GM18520 (cell line): ENCODE measurements around the gene PPM1L.
"Not testable (repeated sequence)": the region's sequence is repeated elsewhere in the genome, so short reads cannot be mapped to it uniquely, and the experiment has no call there.

Source experiments
- ATAC-seq: cut with Tn5 transposase; IDR thresholded peaks from one replicate; pipeline ENCODE4 v1.9.1; 2021; ENCODE audit not compliant: unreplicated experiment

PPM1L gene

GRCh38 chr3:160755776-160756304, at the start of gene PPM1L:
PPM1L (plus strand) TSS chr3:160756231.
- ATAC-seq = peak; percentile 33

- ATAC-seq = no peak
These were observed 48.7 kb upstream of the PPM1L start for GRCh38 chr3:160707187-160707794.

DNA sequence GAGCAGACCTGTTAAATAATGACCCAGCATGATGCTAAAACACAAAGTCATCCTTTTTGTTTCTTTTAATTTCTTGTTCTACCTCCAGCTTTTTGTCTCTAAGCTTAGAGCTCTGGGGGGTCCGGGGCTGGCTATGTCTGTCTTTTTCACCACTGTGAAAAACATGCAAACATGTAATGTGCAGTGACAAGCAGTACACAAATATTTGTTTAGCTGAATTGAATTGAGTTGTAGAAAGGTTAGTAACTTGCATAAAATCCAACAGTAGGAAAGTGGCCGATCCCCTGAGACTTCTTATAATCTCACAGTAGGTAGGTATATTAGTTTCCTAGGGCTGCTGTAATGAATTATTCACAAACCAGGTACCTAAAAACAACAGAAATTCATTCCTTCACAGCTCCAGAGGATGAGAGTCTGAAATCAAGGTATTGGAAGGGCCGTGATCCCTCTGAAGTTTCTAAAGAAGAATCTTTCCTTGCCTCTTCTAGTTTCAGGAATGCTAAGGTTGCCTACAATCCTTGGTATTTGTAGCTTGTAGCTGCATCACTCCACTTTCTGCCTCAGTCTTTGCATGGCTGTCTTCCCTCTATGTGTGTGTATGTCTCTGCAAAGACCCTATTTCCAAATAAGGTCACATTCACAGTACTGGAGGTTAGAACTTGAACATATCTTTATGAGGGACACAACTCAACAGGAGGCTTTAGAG, 46.4 kb upstream of the PPM1L start:
- ATAC-seq = no peak

DNA sequence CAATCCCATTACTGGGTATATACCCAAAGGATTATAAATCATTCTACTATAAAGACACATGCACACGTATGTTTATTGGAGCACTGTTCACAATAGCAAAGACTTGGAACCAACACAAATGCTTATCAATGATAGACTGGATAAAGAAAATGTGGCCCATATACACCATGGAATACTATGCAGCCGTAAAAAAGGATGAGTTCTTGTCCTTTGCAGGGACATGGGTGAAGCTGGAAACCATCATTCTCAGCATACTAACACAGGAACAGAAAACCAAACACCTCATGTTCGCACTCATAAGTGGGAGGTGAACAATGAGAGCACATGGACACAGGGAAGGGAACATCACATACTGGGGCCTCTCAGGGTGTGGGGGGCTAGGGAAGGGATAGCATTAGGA, 42.9 kb upstream of the PPM1L start:
- ATAC-seq = not testable (repeated sequence)

DNA sequence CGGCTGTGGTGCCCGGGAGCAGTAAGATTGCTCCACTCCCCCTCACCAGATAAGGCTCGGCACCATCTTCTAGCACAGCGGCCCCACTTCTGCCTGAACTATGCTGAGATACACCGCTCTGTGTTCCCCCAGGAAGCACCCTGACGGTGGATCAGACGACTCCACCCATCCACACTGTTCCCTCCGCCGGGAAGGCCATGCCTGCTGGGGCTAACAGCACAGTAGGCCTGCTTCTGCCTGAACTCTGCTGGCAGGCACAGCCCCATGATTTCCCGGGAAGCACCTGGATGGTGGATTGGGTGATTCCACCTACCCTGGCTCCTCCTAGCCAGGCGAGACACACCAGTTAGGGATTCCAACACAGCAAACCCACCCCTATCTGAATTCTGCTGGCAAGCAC, 36.3 kb upstream of the PPM1L start:
- ATAC-seq = no peak

DNA sequence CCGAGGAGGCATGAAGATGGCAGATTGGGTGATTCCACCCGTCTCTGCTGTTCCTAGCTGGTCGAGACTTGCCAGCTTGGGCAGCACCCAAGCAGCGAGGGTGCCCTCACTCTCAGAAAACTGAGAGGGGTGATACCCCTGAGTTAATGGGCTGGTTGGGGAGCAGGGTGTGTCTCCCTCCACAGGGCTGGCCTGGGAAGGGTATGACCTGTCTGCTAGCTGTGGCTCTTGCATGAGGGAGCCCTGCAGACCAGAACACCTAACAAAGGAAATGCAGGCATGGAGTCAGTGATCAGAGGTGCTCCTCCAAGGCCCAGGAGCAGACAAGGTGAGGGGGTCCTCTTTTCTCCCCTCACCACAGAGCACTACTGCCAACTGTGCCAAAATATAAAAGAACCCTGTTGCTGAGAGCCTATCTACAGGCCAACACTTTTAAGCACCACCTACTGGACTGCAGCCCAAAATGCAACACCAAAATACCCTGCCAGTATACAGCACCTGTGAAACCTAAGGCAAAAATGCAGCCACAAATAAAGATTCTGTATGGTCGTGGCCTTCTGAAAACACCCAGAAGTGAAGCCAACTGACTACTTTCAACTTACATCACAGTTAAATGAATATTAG, 35.8 kb upstream of the PPM1L start:
- peak; percentile 45 for ATAC-seq

- no peak for ATAC-seq
These were observed 33.7 kb upstream of the PPM1L start for GRCh38 chr3:160722331-160722730.

DNA sequence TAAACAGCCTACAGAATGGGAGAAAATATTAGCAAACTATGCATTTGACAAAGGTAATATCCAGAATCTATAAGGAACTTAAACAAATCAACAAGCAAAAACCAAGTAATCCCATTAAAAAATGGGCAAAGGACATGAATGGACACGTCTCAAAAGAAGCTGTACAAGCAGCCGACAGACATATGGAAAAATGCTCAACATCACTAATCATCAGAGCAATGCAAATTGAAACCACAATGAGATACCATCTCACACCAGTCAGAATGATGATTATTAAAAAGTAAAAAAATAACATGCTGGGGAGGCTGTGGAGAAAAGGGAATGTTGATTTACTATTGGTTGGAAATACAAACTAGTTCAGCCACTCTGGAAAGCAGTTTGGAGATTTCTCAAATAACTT, 30.7 kb upstream of the PPM1L start:
- no peak for ATAC-seq

GRCh38 chr3:160735826-160736225, 20.2 kb upstream of the PPM1L start:
- ATAC-seq = no peak

DNA sequence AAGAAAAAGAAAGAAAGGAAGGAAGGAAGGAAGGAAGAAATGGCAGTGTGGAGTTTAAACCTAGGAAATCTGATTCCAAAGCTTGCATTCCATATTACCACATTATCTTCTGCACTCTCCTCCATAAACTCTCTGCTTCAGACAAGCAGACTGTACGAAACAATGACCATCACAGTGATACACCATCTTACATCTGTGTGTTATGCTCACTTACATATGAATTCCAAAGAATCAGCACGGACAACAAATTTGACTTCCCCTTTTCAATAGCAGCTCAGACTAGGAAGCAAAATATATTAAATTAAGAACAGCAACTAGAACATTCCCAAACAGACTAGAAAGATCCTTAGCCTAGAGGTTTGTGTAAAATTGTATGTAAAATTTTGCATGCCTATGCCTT, 18.0 kb upstream of the PPM1L start:
- no peak for ATAC-seq

- no peak for ATAC-seq
These were observed 17.0 kb upstream of the PPM1L start for GRCh38 chr3:160739079-160739478.

GRCh38 chr3:160746976-160747375, 9.1 kb upstream of the PPM1L start:
- ATAC-seq = no peak

DNA sequence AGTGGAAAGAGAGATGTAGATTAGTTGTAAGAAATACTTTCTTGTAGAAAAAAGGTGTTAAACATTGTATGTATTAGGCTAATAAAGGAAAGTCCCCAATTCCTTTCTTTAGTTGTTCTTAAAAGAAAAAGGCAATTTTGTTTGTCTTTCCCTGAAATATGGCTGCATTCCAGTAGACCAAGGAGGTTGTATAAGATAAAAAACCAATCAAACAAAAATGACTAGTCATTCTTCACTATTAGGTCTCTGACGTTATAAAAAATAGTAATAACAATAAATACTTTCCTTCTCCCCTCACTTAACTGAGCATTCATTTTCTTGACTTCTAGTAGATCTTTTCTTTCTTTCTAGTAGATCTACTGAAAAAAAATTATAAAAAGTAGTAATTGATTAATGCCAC, 8.6 kb upstream of the PPM1L start:
- no peak for ATAC-seq

GRCh38 chr3:160748231-160748630, 7.8 kb upstream of the PPM1L start:
- no peak for ATAC-seq

DNA sequence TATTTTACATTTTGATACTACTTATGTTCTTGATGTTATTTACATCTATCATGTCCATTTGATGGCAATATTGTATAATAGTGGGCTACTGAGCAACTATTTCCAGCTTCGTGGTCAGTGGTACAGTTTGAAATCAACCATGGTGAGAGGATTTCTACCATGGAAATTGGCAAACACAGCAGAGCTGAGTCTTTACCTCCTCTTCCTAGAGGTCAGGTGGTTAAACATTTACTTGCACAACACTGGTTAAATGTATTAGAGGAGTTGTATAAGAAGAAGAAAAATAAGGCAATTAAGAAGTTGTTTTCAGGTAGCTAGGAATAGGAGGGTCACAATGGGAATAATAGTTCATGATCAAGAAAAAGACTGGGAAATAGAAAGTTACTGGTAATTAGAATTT, 7.2 kb upstream of the PPM1L start:
- no peak for ATAC-seq

GRCh38 chr3:160753953-160754352, 2.1 kb upstream of the PPM1L start:
- no peak for ATAC-seq

DNA sequence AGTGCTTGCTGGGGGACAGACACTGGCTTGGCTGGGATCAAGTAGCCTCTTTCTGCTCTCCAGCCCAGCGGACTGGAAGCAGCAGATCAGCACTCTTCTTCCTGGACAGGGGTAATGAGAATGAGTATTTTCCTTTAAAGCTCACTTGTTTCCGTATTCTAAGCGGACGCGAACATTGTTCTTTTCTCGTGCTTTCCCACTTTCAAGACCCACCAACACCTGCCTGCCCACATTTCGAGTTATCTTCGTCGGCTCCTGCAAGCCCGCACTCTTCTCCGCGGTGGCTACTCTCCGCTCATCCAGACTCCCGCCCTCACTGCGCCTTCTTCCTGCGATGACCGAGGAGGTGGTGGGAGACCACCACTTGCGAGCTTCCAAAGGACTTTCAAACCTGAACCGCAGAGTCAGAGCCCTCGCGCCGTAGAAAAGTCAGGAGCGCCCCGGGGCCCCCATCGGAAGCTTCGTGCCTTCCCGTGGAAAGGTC, 1.6 kb upstream of the PPM1L start:
- ATAC-seq = no peak

GRCh38 chr3:160754855-160755747, 930 bp upstream of the PPM1L start:
- peak; percentile 86 for ATAC-seq

GRCh38 chr3:160757233-160758106, 1.4 kb downstream of the PPM1L start:
- ATAC-seq = no peak

GRCh38 chr3:160758929-160759577, 3.0 kb downstream of the PPM1L start:
- ATAC-seq = no peak
